SK-MEL-5 (cell line): ENCODE results near the gene KY. TPM values are rescaled to one million over a fixed set of nuclear protein-coding genes. Genes with fewer than 3 reads are reported as not detected.

Experiments used
- DNase-seq: peaks from one replicate; pipeline ENCODE4 v3.0.0-alpha.2; 2016; ENCODE audit warnings: low read depth, low spot score
- in situ Hi-C: cut with HindIII; loops from 2 replicates; pipeline ENCODE4 v1.10.0; 2016; ENCODE audit warnings: low sequenced_read_pairs, high pct_unique_total_duplicates, low pct_unique_long_range_greater_than_20kb
- total RNA-seq: library from RNA; depleted of rRNA; stranded (reverse); fragments of >200 nt; shearing (Covaris generic); gene quantifications from 2 replicates; pipeline ENCODE4 v1.2.3, GENCODE V29; 2014

The KY gene
- total RNA-seq, 1 experiment from 2014 or later, result not detected

DNA sequence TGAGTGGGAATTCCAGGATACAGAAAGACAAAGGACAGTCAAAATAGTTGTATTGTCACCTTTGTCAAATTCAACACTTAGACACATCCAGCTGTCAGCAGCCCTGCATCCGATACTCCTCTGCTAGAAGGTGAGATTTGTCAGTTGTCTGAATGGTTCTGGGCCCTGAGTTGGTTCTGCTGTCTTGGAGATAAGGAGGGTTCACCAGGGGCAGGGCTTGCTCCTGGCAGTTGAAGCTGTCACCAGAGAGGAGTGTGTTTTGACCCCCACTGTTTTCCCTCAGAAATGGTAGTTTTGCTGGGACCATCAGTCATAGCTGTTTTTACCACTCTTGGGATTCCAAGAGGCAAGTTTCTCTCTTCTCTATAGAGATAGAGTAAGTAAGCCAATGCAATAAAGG lies 3.2 kb upstream of the KY start:
- in situ Hi-C loops, result no loop called here
- no peak for DNase-seq

DNA sequence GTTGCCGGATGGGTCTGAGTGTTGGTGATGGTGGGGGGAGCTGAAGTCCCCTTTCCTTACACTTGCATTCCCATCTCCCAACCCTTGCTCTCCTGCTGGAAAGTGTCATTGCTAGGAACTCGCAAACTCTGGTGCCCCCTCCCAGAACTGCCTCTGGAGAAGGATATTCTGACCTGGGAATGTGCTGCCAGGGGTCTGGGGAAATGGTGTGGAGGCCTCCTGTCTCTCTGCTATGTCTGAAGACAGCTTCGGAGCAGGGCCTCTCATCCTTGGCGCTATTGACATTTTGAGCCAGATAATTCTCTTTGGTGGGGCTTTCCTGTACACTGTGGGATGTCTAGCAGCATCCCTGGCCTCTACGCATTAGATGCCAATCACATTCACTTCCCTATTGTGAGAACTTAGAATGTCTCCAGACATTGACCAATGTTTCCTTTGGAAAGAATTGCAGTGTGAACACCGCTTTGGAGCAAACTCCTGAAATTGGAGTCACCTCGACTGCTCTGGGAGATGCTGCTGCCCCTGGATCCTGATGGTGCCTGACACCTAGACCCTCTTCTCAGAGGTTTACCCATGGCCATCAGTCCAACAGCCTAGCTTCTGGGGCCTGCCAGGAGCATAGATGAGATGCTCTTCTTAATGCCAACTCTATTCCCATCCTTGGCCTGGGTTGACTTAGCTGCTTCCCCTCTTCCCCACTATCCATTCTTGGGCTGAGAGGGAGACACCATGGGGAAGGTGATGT lies 2.2 kb upstream of the KY start:
- no peak for DNase-seq
- in situ Hi-C loops, result no loop called here

DNA sequence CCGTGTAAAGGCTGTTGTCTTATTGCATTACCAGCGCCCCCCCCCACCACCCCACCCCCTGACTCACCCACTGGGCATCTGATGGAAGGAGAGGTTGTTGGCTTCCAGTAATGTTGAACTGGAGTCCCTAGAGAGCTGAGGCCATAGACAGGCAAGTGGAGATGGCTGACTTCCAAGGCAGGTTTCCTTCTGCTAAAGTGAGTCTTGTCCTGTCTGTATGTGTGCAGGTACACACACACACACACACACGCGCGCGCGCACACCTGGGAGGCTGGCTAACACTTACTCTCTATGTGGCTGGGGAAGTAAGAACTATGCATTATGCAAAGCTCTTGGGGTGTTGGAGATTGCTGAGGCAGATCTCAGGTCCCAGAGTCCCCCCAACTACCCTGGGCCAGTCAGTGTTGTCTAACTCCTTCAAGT lies 1.6 kb upstream of the KY start:
- DNase-seq, result no peak
- in situ Hi-C loops, result no loop called here

DNA sequence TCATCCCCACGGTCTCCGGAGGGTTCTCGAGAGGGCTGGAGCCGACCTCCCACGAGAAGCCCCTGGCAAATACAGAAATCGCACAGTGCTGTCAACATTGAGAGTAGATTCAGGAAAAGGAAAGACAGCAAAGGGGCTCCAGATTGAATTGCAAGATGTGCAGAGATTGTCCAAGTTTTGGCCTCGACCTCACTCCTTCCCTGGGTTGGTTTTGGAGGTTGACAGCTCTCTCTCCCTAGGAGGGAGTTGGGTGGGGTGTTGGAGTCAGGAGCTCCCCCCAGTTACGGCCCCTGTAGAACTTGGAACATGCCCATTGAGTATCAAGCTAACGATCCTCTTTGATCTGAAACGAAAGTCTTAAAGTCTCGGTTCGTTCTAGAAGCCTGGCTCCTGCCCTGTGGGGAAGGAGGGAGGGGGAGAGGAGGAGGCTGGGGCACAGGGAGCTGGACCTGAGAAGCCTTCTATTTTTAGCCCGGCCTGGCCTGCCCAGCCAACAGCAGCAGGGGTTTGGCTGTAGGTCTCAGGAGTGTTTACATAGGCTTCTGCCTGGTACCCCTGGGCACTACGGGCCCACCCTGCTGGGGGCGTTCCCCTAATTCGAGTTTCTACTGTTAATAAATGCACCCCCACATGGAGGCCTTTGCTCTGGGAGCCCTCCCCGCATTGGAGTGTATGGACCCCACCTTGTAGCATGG lies 672 bp upstream of the KY start:
- DNase-seq, result no peak
- in situ Hi-C loops, result no loop called here

- no peak for DNase-seq
- in situ Hi-C loops, result no loop called here
Measured at GRCh38 chr3:134649106-134649705, 1.6 kb downstream of the KY start.

- in situ Hi-C loops, result no loop called here
- DNase-seq, result no peak
Measured at GRCh38 chr3:134647902-134648760, 2.7 kb downstream of the KY start.

DNA sequence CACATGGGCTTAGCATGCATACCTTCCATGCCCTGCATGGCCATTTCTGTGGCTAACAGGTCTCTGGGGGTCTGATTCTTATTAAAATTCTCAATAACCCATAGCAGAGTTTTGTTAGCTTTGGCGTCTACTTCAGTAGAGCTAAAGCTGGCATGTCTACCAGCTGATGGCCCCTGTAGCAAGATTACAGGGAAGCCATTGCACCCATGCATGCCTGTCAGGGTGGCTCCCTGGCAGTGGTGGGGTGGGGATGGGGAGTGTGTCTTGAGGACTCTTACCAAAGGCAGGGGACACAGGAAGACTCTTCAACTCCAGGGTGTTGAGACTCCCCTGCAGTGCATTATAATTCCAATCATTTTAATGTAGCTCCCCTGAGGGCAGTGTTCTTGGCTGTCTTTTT lies 4.7 kb downstream of the KY start:
- in situ Hi-C loops, result no loop called here
- no peak for DNase-seq

GRCh38 chr3:134645515-134645914 lies 5.3 kb downstream of the KY start:
- DNase-seq, result no peak
- in situ Hi-C loops, result no loop called here

DNA sequence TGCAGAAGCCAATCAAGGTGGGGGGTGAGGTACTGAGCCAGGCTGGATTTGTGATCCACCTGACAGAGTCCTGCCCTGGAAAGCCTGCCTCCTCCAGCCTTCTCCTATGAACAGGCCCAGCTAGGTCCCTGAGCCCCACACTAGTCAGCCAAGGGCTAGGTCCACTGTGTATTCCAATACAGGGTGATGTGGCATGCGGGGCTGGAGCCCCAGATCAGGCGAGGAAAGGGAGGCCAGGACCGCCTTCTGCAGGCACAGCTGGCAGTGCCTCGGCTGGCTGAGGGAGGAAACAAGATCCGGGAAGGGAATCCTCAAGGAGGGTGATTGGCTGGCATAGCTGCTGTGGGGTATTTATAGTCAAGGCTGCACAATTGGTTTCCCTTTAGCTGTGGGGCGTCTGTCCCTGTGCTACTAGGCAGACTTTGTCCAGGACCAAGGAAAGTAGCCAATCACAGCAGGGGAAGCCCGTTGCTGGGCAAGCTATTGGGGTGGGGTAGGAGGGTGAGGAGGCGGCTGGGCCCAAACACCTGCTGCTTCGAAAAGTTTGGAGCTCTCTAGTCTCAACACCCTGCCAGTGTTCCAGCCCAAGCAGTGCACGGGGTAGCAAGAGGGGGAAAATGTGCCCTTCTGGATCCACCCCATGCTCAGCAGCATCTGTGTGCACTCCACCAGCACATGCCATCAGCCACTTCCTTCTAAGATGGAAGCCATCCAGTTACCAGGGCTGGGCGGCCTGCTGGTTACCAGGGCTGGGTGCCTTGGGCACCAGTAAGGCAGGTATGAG lies 5.9 kb downstream of the KY start:
- in situ Hi-C loops, result no loop called here
- DNase-seq, result peak; percentile 74

- in situ Hi-C loops, result no loop called here
Measured at GRCh38 chr3:134643150-134643675, 7.6 kb downstream of the KY start.

GRCh38 chr3:134642445-134643149 lies 8.2 kb downstream of the KY start:
- DNase-seq, result no peak
- in situ Hi-C loops, result no loop called here

More at GRCh38 chr3:134643150-134643675, 7.6 kb downstream of the KY start:
- DNase-seq, result no peak

DNA sequence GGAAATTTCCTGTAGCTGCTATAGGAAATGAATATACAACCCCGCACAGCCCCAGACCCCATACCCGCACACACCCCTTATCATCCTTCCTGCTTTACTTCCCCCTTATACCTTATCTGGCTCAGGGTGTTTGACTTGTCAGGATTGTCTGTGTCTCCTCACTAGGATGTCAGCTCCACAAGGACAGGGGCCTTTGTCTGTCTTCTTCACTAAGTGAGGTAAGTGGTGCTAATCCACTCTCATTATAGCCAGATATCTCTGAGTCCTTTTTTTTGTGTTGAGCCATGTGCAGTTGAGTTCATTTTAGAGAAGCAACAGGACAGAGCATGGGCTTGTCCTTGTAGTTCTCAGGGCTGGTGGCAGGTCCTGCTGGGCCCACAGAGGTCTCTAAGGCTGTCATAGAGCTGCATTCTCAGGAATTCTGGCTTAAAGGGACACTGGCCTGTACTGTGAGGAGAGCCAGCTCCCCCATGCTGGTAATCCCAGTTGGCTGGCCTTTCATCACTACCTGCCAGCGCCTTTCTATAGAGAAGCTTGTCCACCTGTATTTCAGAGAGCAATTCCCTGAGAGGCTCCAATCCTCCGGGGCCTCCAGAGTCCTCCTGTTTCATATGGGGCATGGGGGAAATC lies 9.0 kb downstream of the KY start:
- in situ Hi-C loops, result no loop called here
- DNase-seq, result no peak

DNA sequence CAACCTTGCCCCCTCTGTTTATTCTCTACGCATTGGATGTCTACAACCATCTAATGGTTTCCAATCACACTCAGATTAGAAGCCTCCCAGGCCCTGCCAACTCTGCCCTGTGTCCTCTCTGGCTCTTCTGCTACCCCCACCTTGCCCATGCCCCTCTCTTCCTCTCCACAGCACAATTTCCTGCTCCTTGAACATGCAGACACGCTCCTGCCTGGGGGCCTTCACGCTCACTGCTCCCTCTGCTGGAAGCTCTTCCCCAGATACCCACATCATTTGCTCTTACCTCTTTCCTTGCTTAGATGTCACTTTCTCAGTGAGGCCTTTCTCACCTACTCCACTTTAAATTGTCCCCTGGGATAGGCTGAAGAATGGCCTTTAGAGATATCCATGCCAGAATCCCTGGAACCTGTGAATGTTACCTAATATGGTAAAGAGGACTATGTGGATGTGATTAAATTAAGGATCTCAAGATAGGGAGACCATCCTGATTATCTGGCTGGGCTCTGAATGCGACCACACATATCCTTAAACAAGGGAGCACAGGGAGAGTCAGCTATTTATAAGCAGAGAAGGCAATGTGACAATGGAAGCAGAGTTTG lies 9.9 kb downstream of the KY start:
- DNase-seq, result peak; percentile 64
- in situ Hi-C loops, result no loop called here

GRCh38 chr3:134640378-134640777 lies 10.4 kb downstream of the KY start:
- no peak for DNase-seq
- in situ Hi-C loops, result no loop called here

GRCh38 chr3:134638385-134639030 lies 12.3 kb downstream of the KY start:
- no peak for DNase-seq
- in situ Hi-C loops, result no loop called here
